Measurements from ENCODE around the gene SMARCC2. TPM values are rescaled to one million over a fixed set of nuclear protein-coding genes. Genes with fewer than 3 reads are reported as not detected.

SMARCC2 gene
- total RNA-seq, 4 donors from 2014 or later = 104 to 139 (median 117) TPM

GRCh38 chr12:56141946-56142784 lies 47.1 kb downstream of the SMARCC2 start:
- 87 to 88% methylated on average over 19 of the region's 19 CpGs for WGBS, 2 donors
- Histone ChIP-seq H3K4me3 (no peak overlapping the region), H3K36me3 (peaks cover 0 to 84% (median 45%) of the 10 kb centered on the region in 3 donors), H3K4me1 (peaks cover 0 to 19% (median 6%) of the 10 kb centered on the region in 4 donors), H3K27ac (peak overlapping the region in 1 of 4 donors; percentile 65), H3K9me3 (no peaks in the 10 kb centered on the region), H3K27me3 (no peaks in the 10 kb centered on the region)
- TF ChIP-seq POLR2A (IDR thresholded peaks at IDR 0.05) (no peak), CTCF (IDR thresholded peaks at IDR 0.05) (no peak), EP300 (IDR thresholded peaks at IDR 0.05) (no peak)
- no peak for DNase-seq (ENCODE audit: low spot score in 2 of 2)

GRCh38 chr12:56137853-56138571 lies 51.3 kb downstream of the SMARCC2 start:
- 93 to 96% methylated on average over 14 of the region's 14 CpGs for WGBS, 2 donors
- TF ChIP-seq CTCF (IDR thresholded peaks at IDR 0.05) (no peak), EP300 (IDR thresholded peaks at IDR 0.05) (no peak), POLR2A (IDR thresholded peaks at IDR 0.05) (no peak)
- no peak for DNase-seq (ENCODE audit: low spot score in 2 of 2)
- Histone ChIP-seq H3K27ac (no peak overlapping the region), H3K36me3 (peaks cover 0 to 99% (median 61%) of the 10 kb centered on the region in 3 donors), H3K4me3 (no peak overlapping the region), H3K27me3 (no peaks in the 10 kb centered on the region), H3K9me3 (no peaks in the 10 kb centered on the region), H3K4me1 (no peaks in the 10 kb centered on the region)

GRCh38 chr12:56134897-56135296 lies 54.4 kb downstream of the SMARCC2 start:
- no peaks in the 10 kb centered on the region for H3K9me3 ChIP-seq
- H3K36me3 ChIP-seq = peaks cover 6 to 95% (median 63%) of the 10 kb centered on the region in 3 donors
- peaks cover 0 to 9% (median 4%) of the 10 kb centered on the region in 4 donors for H3K4me1 ChIP-seq
- TF ChIP-seq CTCF (IDR thresholded peaks at IDR 0.05) (no peak), EP300 (IDR thresholded peaks at IDR 0.05) (no peak), POLR2A (IDR thresholded peaks at IDR 0.05) (no peak)
- no peak overlapping the region for H3K27ac ChIP-seq
- H3K27me3 ChIP-seq = no peaks in the 10 kb centered on the region
- no peak overlapping the region for H3K4me3 ChIP-seq
- no peak for DNase-seq (ENCODE audit: low spot score in 2 of 2)
- WGBS, 2 donors = 93 to 96% methylated on average over 6 of the region's 6 CpGs

GRCh38 chr12:56130876-56131275 lies 58.4 kb downstream of the SMARCC2 start:
- Histone ChIP-seq H3K27ac (peak overlapping the region in 1 of 4 donors; percentile 92), H3K36me3 (peaks cover 6 to 56% (median 36%) of the 10 kb centered on the region in 3 donors), H3K4me1 (peaks cover 5 to 32% (median 22%) of the 10 kb centered on the region in 4 donors), H3K9me3 (no peaks in the 10 kb centered on the region), H3K27me3 (no peaks in the 10 kb centered on the region), H3K4me3 (no peak overlapping the region)
- TF ChIP-seq POLR2A (IDR thresholded peaks at IDR 0.05) = no peak
- TF ChIP-seq EP300 (IDR thresholded peaks at IDR 0.05) = no peak
- TF ChIP-seq CTCF (IDR thresholded peaks at IDR 0.05) = no peak
- 85 to 88% methylated on average over 4 of the region's 4 CpGs for WGBS, 2 donors
- DNase-seq (ENCODE audit: low spot score in 2 of 2) = no peak

All from tibial nerve (tissue), 4 donors.